Lower leg skin (tissue), 4 donors: Measurements from ENCODE around the gene KRT23. TPM values are rescaled to one million over a fixed set of nuclear protein-coding genes. Genes with fewer than 3 reads are reported as not detected.

Experiments
- DNase-seq, 2 donors: peaks; one replicate each; pipeline ENCODE4 v3.0.0-alpha.2; 2019; ENCODE audit warnings: low spot score in 2 of 2
- H3K4me3 ChIP-seq: fragments of 200-600 bp; sonication (generic); 2 replicates; pipeline ENCODE4 v1.5.1; 2017; ENCODE audit warnings: mild to moderate bottlenecking, low read depth; ENCODE audit not compliant: poor library complexity, severe bottlenecking
- CTCF ChIP-seq, 3 donors: fragments of 450-650 bp; IDR thresholded peaks; one replicate each; pipeline ENCODE4 v1.5.1; 2016; ENCODE audit warnings: antibody characterized with exemption in 3 of 3, mild to moderate bottlenecking in 3 of 3, moderate library complexity in 2 of 3
- POLR2A ChIP-seq, 2 donors: fragments of 450-650 bp; IDR thresholded peaks; one replicate each; pipeline ENCODE4 v1.6.1; 2016 to 2017; ENCODE audit warnings: antibody characterized with exemption in 2 of 2, mild to moderate bottlenecking in 1 of 2, moderate library complexity in 1 of 2
- WGBS, 2 donors: methylation state at CpG; one replicate each; pipeline ENCODE4 v1.1.5; 2018; 5-methylcytosine and 5-hydroxymethylcytosine counted together
- intact Hi-C: fragments of 100-400 bp; cut with DNase I; formaldehyde crosslinking; loops from one replicate; pipeline ENCODE4 v1.15.0; 2023; ENCODE audit warnings: low total_unique reads
- total RNA-seq, 4 donors: library from RNA; depleted of rRNA; stranded (reverse); fragments of >200 nt; gene quantifications; one replicate each; pipeline ENCODE4 v1.1.0, GENCODE V29; 2016

KRT23 gene
- total RNA-seq, 4 donors from 2014 or later = 302 to 577 (median 454) TPM

- no peak for DNase-seq
- intact Hi-C loops = no loop called here
- TF ChIP-seq CTCF (IDR thresholded peaks at IDR 0.05) (no peak), POLR2A (IDR thresholded peaks at IDR 0.05) (no peak)
- WGBS, 2 donors = 50 to 67% methylated on average over 5 of the region's 5 CpGs
- H3K4me3 ChIP-seq = no peak overlapping the region
Observed at GRCh38 chr17:40936976-40937375, 470 bp downstream of the KRT23 start.

- H3K4me3 ChIP-seq = no peak overlapping the region
- DNase-seq = no peak
- WGBS, 2 donors = 80 to 88% methylated on average over 18 of the region's 19 CpGs
- no peak for TF ChIP-seq POLR2A (IDR thresholded peaks at IDR 0.05)
- TF ChIP-seq CTCF (IDR thresholded peaks at IDR 0.05) = no peak
- intact Hi-C loops = no loop called here
Observed at GRCh38 chr17:40936437-40936971, 942 bp downstream of the KRT23 start.

GRCh38 chr17:40935624-40936023, 1.8 kb downstream of the KRT23 start:
- 73 to 74% methylated on average over 3 of the region's 3 CpGs for WGBS, 2 donors
- TF ChIP-seq CTCF (IDR thresholded peaks at IDR 0.05) (no peak), POLR2A (IDR thresholded peaks at IDR 0.05) (no peak)
- H3K4me3 ChIP-seq = no peak overlapping the region
- intact Hi-C loops = no loop called here
- no peak for DNase-seq

- no peak for DNase-seq
- WGBS, 2 donors = 51 to 66% methylated on average over 2 of the region's 2 CpGs
- intact Hi-C loops = no loop called here
- H3K4me3 ChIP-seq = no peak overlapping the region
- TF ChIP-seq CTCF (IDR thresholded peaks at IDR 0.05) = no peak
- no peak for TF ChIP-seq POLR2A (IDR thresholded peaks at IDR 0.05)
Observed at GRCh38 chr17:40932608-40933007, 4.8 kb downstream of the KRT23 start.

- H3K4me3 ChIP-seq = no peak overlapping the region
- DNase-seq = no peak
- TF ChIP-seq POLR2A (IDR thresholded peaks at IDR 0.05) = no peak
- TF ChIP-seq CTCF (IDR thresholded peaks at IDR 0.05) = no peak
- 57 to 59% methylated on average over 3 of the region's 3 CpGs for WGBS, 2 donors
- intact Hi-C loops = no loop called here
Observed at GRCh38 chr17:40931311-40931710, 6.1 kb downstream of the KRT23 start.

GRCh38 chr17:40926341-40926740, 11.1 kb downstream of the KRT23 start:
- DNase-seq = no peak
- WGBS, 2 donors = 43 to 54% methylated on average over 8 of the region's 8 CpGs
- no peak overlapping the region for H3K4me3 ChIP-seq
- no peak for TF ChIP-seq CTCF (IDR thresholded peaks at IDR 0.05)
- no peak for TF ChIP-seq POLR2A (IDR thresholded peaks at IDR 0.05)
- intact Hi-C loops = no loop called here
